PC-3 (cell line): ENCODE measurements around the gene CALN1. TPM values are rescaled to one million over a fixed set of nuclear protein-coding genes. Genes with fewer than 3 reads are reported as not detected.

ENCODE experiments used
- ATAC-seq: fragments of 200-7000 bp; cut with Tn5 transposase; 2 replicates; pipeline ENCODE4 v1.9.1; 2020; ENCODE audit warnings: mild to moderate bottlenecking, moderate library complexity
- BruUV-seq: library from RNA; stranded (reverse); fragments of 400-500 nt; replicated peaks from 2 replicates; lab custom pipeline; 2021; lab: Mats Ljungman, UMichigan
- CTCF ChIA-PET: fragments of 300-600 bp; sonication (Branson Sonifier 250); formaldehyde crosslinking; loops from one replicate; lab custom pipeline; 2022; ENCODE audit warnings: antibody characterized with exemption; lab: Charles Lee
- POLR2A ChIA-PET: fragments of 300-600 bp; sonication (Branson Sonifier 250); formaldehyde crosslinking; loops from one replicate; lab custom pipeline; 2022; ENCODE audit warnings: antibody characterized with exemption; ENCODE audit not compliant: unreplicated experiment; lab: Charles Lee
- DNase-seq: peaks from one replicate; pipeline ENCODE4 v3.0.0-alpha.2; 2015
- H2AFZ ChIP-seq: fragments of 300-600 bp; sonication (generic); 2 replicates; pipeline ENCODE4 v1.6.0; 2016; ENCODE audit warnings: antibody characterized with exemption, low read length
- H3F3A ChIP-seq: fragments of 300-600 bp; sonication (generic); one replicate; pipeline ENCODE4 v1.6.0; 2017; ENCODE audit warnings: antibody characterized with exemption, low read length, control low read depth, mild to moderate bottlenecking; ENCODE audit not compliant: unreplicated experiment
- H3K27ac ChIP-seq: fragments of 300-600 bp; sonication (generic); 2 replicates; pipeline ENCODE4 v1.5.1; 2016; ENCODE audit warnings: mild to moderate bottlenecking, low read length
- H3K27me3 ChIP-seq: fragments of 300-600 bp; sonication (generic); 2 replicates; pipeline ENCODE4 v1.6.1; 2016; ENCODE audit warnings: low read length, mixed read lengths
- H3K36me3 ChIP-seq: fragments of 300-600 bp; sonication (generic); 2 replicates; pipeline ENCODE4 v1.6.1; 2016; ENCODE audit warnings: low read depth, mixed run types, low read length, mixed read lengths
- H3K4me1 ChIP-seq: fragments of 300-600 bp; sonication (generic); 2 replicates; pipeline ENCODE4 v1.5.1; 2016; ENCODE audit warnings: low read length; ENCODE audit not compliant: insufficient read depth
- H3K4me2 ChIP-seq: fragments of 300-600 bp; sonication (generic); 2 replicates; pipeline ENCODE4 v1.6.0; 2016; ENCODE audit warnings: low read length
- H3K4me3 ChIP-seq: fragments of 300-600 bp; sonication (generic); 2 replicates; pipeline ENCODE4 v1.5.1; 2016; ENCODE audit warnings: mild to moderate bottlenecking, low read length, mixed read lengths
- H3K79me2 ChIP-seq: fragments of 300-600 bp; sonication (generic); 2 replicates; pipeline ENCODE4 v1.6.1; 2017; ENCODE audit warnings: low read length, mixed read lengths
- H3K9ac ChIP-seq: fragments of 300-600 bp; sonication (generic); 2 replicates; pipeline ENCODE4 v1.6.0; 2016; ENCODE audit warnings: mild to moderate bottlenecking, low read length
- H3K9me2 ChIP-seq: fragments of 300-600 bp; sonication (generic); replicated peaks from 2 replicates; pipeline ENCODE4 v1.6.1; 2016; ENCODE audit warnings: mixed run types, low read length, mixed read lengths
- H3K9me3 ChIP-seq: fragments of 300-600 bp; sonication (generic); 2 replicates; pipeline ENCODE4 v1.6.1; 2016; ENCODE audit warnings: low read length, mixed read lengths
- H4K20me1 ChIP-seq: fragments of 300-600 bp; sonication (generic); 2 replicates; pipeline ENCODE4 v1.6.1; 2016; ENCODE audit warnings: low read length, mixed read lengths
- EZH2 ChIP-seq: fragments of 300-600 bp; sonication (generic); IDR thresholded peaks from one replicate; pipeline ENCODE4 v1.6.1; 2017; ENCODE audit warnings: antibody characterized with exemption, mild to moderate bottlenecking, low read length; ENCODE audit not compliant: unreplicated experiment
- EZH2phosphoT487 ChIP-seq: fragments of 300-600 bp; sonication (generic); IDR thresholded peaks from 2 replicates; pipeline ENCODE4 v1.6.1; 2018; ENCODE audit warnings: mild to moderate bottlenecking, antibody characterized with exemption, low read length, borderline replicate concordance
- intact Hi-C: fragments of 100-400 bp; cut with micrococcal nuclease; formaldehyde crosslinking; loops from 2 replicates; pipeline ENCODE4 v1.9.0; 2023
- total RNA-seq: library from RNA; depleted of rRNA; stranded (reverse); fragments of >200 nt; gene quantifications from 2 replicates; pipeline ENCODE4 v1.2.3, GENCODE V29; 2014
- TF ChIP-seq, protein P1 (sequence below): fragments of 300-600 bp; sonication (generic); conservative IDR thresholded peaks from 2 replicates; pipeline ENCODE4 v1.5.1; 2017; ENCODE audit warnings: antibody characterized with exemption, low read depth, mild to moderate bottlenecking, low read length

The CALN1 gene
- total RNA-seq, 1 experiment from 2014 or later, result not detected

GRCh38 chr7:71991586-71991985 is 420.6 kb downstream of the CALN1 start:
- no TSS peak for BruUV-seq
- intact Hi-C loops, result no loop called here
- CTCF ChIA-PET, result no interaction called here

GRCh38 chr7:71990138-71990462 is 422.0 kb downstream of the CALN1 start:
- H3K27ac ChIP-seq, result no peak overlapping the region
- no peaks in the 10 kb centered on the region for H3K9me2 ChIP-seq
- ChIA-PET POLR2A (interaction anchor here (0.7 kb wide), 1 partner anchor 1539 kb away, joined by 3 read pairs; no protein-coding TSS in a partner anchor), CTCF (no interaction called here)
- no peaks in the 10 kb centered on the region for H3F3A ChIP-seq
- TF ChIP-seq, protein P1, sequence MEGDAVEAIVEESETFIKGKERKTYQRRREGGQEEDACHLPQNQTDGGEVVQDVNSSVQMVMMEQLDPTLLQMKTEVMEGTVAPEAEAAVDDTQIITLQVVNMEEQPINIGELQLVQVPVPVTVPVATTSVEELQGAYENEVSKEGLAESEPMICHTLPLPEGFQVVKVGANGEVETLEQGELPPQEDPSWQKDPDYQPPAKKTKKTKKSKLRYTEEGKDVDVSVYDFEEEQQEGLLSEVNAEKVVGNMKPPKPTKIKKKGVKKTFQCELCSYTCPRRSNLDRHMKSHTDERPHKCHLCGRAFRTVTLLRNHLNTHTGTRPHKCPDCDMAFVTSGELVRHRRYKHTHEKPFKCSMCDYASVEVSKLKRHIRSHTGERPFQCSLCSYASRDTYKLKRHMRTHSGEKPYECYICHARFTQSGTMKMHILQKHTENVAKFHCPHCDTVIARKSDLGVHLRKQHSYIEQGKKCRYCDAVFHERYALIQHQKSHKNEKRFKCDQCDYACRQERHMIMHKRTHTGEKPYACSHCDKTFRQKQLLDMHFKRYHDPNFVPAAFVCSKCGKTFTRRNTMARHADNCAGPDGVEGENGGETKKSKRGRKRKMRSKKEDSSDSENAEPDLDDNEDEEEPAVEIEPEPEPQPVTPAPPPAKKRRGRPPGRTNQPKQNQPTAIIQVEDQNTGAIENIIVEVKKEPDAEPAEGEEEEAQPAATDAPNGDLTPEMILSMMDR, result no peak
- H3K36me3 ChIP-seq, result no peaks in the 10 kb centered on the region
- intact Hi-C loops, result no loop called here
- no peaks in the 10 kb centered on the region for H3K9me3 ChIP-seq
- no peaks in the 10 kb centered on the region for H3K27me3 ChIP-seq
- no peak overlapping the region for H3K4me2 ChIP-seq
- no peaks in the 10 kb centered on the region for H3K79me2 ChIP-seq
- H3K4me1 ChIP-seq, result no peaks in the 10 kb centered on the region
- H3K9ac ChIP-seq, result no peak overlapping the region
- no peak overlapping the region for H2AFZ ChIP-seq
- no TSS peak for BruUV-seq
- no peaks in the 10 kb centered on the region for H4K20me1 ChIP-seq
- H3K4me3 ChIP-seq, result no peak overlapping the region
- no peak for ATAC-seq
- no peak for DNase-seq

More at GRCh38 chr7:71991586-71991985, 420.6 kb downstream of the CALN1 start:
- POLR2A ChIA-PET, result no interaction called here
- Histone ChIP-seq H3K4me1 (no peaks in the 10 kb centered on the region), H3K36me3 (no peaks in the 10 kb centered on the region), H3K9me2 (no peaks in the 10 kb centered on the region), H3K9me3 (no peaks in the 10 kb centered on the region), H3F3A (no peaks in the 10 kb centered on the region), H3K27me3 (no peaks in the 10 kb centered on the region), H3K79me2 (no peaks in the 10 kb centered on the region), H2AFZ (no peak overlapping the region), H4K20me1 (no peaks in the 10 kb centered on the region), H3K9ac (no peak overlapping the region), H3K4me2 (no peak overlapping the region), H3K27ac (no peak overlapping the region), H3K4me3 (no peak overlapping the region)
- TF ChIP-seq, protein P1, result no peak
- TF ChIP-seq EZH2, result no peak
- TF ChIP-seq EZH2phosphoT487, result no peak
- ATAC-seq, result no peak
- no peak for DNase-seq

GRCh38 chr7:71988201-71988600 is 423.9 kb downstream of the CALN1 start:
- Histone ChIP-seq H2AFZ (no peak overlapping the region), H3K4me1 (no peaks in the 10 kb centered on the region), H3K9me2 (no peaks in the 10 kb centered on the region), H3K9ac (no peak overlapping the region), H3K4me3 (no peak overlapping the region), H4K20me1 (no peaks in the 10 kb centered on the region), H3K27me3 (no peaks in the 10 kb centered on the region), H3K9me3 (no peaks in the 10 kb centered on the region), H3K4me2 (no peak overlapping the region), H3F3A (no peaks in the 10 kb centered on the region), H3K27ac (no peak overlapping the region), H3K79me2 (no peaks in the 10 kb centered on the region), H3K36me3 (no peaks in the 10 kb centered on the region)
- ChIA-PET POLR2A (no interaction called here), CTCF (no interaction called here)
- no peak for ATAC-seq
- BruUV-seq, result no TSS peak
- DNase-seq, result no peak
- TF ChIP-seq, protein P1, result no peak
- TF ChIP-seq EZH2, result no peak
- no peak for TF ChIP-seq EZH2phosphoT487
- intact Hi-C loops, result no loop called here
